SH-SY5Y (cell line): ENCODE measurements around the gene HPCAL1.

Experiments
- GATA2 ChIP-seq: IDR thresholded peaks from 2 replicates; pipeline ENCODE4 v1.6.1; 2011; ENCODE audit warnings: mild to moderate bottlenecking, low read depth, low read length
- GATA3 ChIP-seq: IDR thresholded peaks from 2 replicates; pipeline ENCODE4 v1.6.1; 2011; ENCODE audit warnings: low read depth, mild to moderate bottlenecking, low read length, moderate library complexity

The HPCAL1 gene

GRCh38 chr2:10417551-10418335 lies 115.0 kb downstream of the HPCAL1 start:
- TF ChIP-seq GATA3, result no peak
- TF ChIP-seq GATA2, result no peak

- TF ChIP-seq GATA2 (no peak), GATA3 (no peak)
Observed at GRCh38 chr2:10419553-10420257, 117.0 kb downstream of the HPCAL1 start.

- no peak for TF ChIP-seq GATA3
- no peak for TF ChIP-seq GATA2
Observed at GRCh38 chr2:10422251-10422650, 119.5 kb downstream of the HPCAL1 start.

GRCh38 chr2:10422732-10423399 lies 120.2 kb downstream of the HPCAL1 start:
- TF ChIP-seq GATA2 (no peak), GATA3 (no peak)

GRCh38 chr2:10423400-10423774 lies 120.7 kb downstream of the HPCAL1 start:
- TF ChIP-seq GATA3 (no peak), GATA2 (no peak)

GRCh38 chr2:10424051-10424450 lies 121.3 kb downstream of the HPCAL1 start:
- TF ChIP-seq GATA2 (no peak), GATA3 (no peak)

- TF ChIP-seq GATA3 (no peak), GATA2 (no peak)
Observed at GRCh38 chr2:10424916-10425505, 122.3 kb downstream of the HPCAL1 start.

GRCh38 chr2:10425699-10426098 lies 123.0 kb downstream of the HPCAL1 start:
- TF ChIP-seq GATA3 (no peak), GATA2 (no peak)

- TF ChIP-seq GATA3, result no peak
- no peak for TF ChIP-seq GATA2
Observed at GRCh38 chr2:10426726-10427617, 124.3 kb downstream of the HPCAL1 start.

GRCh38 chr2:10427618-10427949 lies 124.9 kb downstream of the HPCAL1 start:
- TF ChIP-seq GATA3, result no peak
- no peak for TF ChIP-seq GATA2

- TF ChIP-seq GATA3 (no peak), GATA2 (no peak)
Observed at GRCh38 chr2:10428355-10428754, 125.7 kb downstream of the HPCAL1 start.

- TF ChIP-seq GATA3, result no peak
- TF ChIP-seq GATA2, result no peak
Observed at GRCh38 chr2:10428924-10429323, 126.2 kb downstream of the HPCAL1 start.

- no peak for TF ChIP-seq GATA3
- no peak for TF ChIP-seq GATA2
Observed at GRCh38 chr2:10430886-10431622, 128.3 kb downstream of the HPCAL1 start.
